C4-2B (cell line): ENCODE results near the gene VIM.

Source experiments
- ZFX ChIP-seq: fragments of 450-650 bp; IDR thresholded peaks from 2 replicates; pipeline ENCODE4 v1.6.1; 2017
- TF ChIP-seq, protein P1 (sequence below): fragments of 450-650 bp; conservative IDR thresholded peaks from 2 replicates; pipeline ENCODE4 v1.5.1; 2017; ENCODE audit warnings: mild to moderate bottlenecking

DNA sequence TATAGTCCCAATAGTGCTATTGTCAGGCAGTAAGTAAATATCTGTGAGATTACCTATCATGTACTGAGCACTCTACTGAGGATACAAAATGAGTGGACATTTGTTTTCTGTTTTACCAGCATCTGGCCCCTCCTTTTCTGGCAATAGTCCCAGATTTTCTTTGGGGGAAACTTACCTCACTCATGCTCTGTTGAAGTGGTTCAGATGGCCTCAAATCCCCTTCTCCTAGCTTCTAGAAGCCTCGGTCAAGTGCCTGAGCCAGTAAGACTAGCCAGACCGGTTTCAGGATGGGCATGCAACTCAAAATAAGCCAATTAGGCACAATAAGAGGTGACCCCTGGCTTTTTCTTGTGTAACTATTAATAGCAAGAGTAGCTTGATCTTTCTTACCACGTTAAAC, 46.3 kb upstream of the VIM start:
- TF ChIP-seq, protein P1, sequence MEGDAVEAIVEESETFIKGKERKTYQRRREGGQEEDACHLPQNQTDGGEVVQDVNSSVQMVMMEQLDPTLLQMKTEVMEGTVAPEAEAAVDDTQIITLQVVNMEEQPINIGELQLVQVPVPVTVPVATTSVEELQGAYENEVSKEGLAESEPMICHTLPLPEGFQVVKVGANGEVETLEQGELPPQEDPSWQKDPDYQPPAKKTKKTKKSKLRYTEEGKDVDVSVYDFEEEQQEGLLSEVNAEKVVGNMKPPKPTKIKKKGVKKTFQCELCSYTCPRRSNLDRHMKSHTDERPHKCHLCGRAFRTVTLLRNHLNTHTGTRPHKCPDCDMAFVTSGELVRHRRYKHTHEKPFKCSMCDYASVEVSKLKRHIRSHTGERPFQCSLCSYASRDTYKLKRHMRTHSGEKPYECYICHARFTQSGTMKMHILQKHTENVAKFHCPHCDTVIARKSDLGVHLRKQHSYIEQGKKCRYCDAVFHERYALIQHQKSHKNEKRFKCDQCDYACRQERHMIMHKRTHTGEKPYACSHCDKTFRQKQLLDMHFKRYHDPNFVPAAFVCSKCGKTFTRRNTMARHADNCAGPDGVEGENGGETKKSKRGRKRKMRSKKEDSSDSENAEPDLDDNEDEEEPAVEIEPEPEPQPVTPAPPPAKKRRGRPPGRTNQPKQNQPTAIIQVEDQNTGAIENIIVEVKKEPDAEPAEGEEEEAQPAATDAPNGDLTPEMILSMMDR, result no peak
- TF ChIP-seq ZFX, result no peak
